Heart right ventricle (tissue), 16 donors: ENCODE data around the gene STX12. TPM values are rescaled to one million over a fixed set of nuclear protein-coding genes. Genes with fewer than 3 reads are reported as not detected.
"Not testable (repeated sequence)": the region's sequence is repeated elsewhere in the genome, so short reads cannot be mapped to it uniquely, and the experiment has no call there.

ENCODE experiments used
- ATAC-seq, 8 donors: fragments of 200-7000 bp; cut with Tn5 transposase; one replicate each; pipeline ENCODE4 v1.9.1; 2020; ENCODE audit warnings: mild to moderate bottlenecking in 8 of 8, moderate library complexity in 8 of 8, moderate number of reproducible peaks in 1 of 8
- DNase-seq, 2 donors: peaks; one replicate each; pipeline ENCODE4 v3.0.0-alpha.2; 2020
- H3K27ac ChIP-seq, 10 donors: fragments of 200-600 bp; sonication (generic) in 2 of 10; one replicate each; pipeline versions ENCODE4 v1.5.0 to v1.8.0; 2020 to 2022; ENCODE audit warnings: mild to moderate bottlenecking in 3 of 10
- H3K27me3 ChIP-seq, 7 donors: fragments of 200-600 bp; one replicate each; pipeline ENCODE4 v1.8.0; 2021 to 2022; ENCODE audit warnings: mild to moderate bottlenecking in 2 of 7
- H3K36me3 ChIP-seq, 9 donors: fragments of 200-600 bp; sonication (generic) in 1 of 9; one replicate each; pipeline versions ENCODE4 v1.5.0 to v1.8.0; 2020 to 2022; ENCODE audit warnings: mild to moderate bottlenecking in 2 of 9
- H3K4me1 ChIP-seq, 9 donors: fragments of 200-600 bp; sonication (generic) in 1 of 9; one replicate each; pipeline versions ENCODE4 v1.5.0 to v1.8.0; 2020 to 2022; ENCODE audit warnings: mild to moderate bottlenecking in 4 of 9
- H3K4me3 ChIP-seq, 10 donors: fragments of 200-600 bp; sonication (generic) in 2 of 10; one replicate each; pipeline versions ENCODE4 v1.5.0 to v1.8.0; 2020 to 2022; ENCODE audit warnings: mild to moderate bottlenecking in 7 of 10, moderate library complexity in 2 of 10
- H3K9me3 ChIP-seq, 11 donors: fragments of 200-600 bp in 10 of 11; sonication (generic) in 2 of 11; one replicate each; pipeline versions ENCODE4 v1.5.0 to v1.8.0; 2013 to 2022; ENCODE audit warnings: mild to moderate bottlenecking in 2 of 11, control low read depth in 1 of 11, moderate library complexity in 1 of 11
- CTCF ChIP-seq, 9 donors: fragments of 200-600 bp; sonication (generic) in 2 of 9; IDR thresholded peaks; one replicate each; pipeline versions ENCODE4 v1.5.0 to v1.8.0; 2021 to 2022; ENCODE audit warnings: antibody characterized with exemption in 9 of 9, mild to moderate bottlenecking in 5 of 9, moderate library complexity in 1 of 9
- WGBS, 2 donors: extraction: QIAGEN DNeasy Blood & Tissue Kit; methylation state at CpG; one replicate each; pipeline ENCODE4 v1.1.7; 2013; ENCODE audit warnings: inconsistent platforms in 1 of 2; 5-methylcytosine and 5-hydroxymethylcytosine counted together
- intact Hi-C, 10 donors: fragments of 100-400 bp; cut with DNase I; formaldehyde crosslinking; loops; one replicate each; pipeline versions ENCODE4 v1.11.1 to v1.14.2; 2022
- polyA plus RNA-seq, 2 donors: library from polyadenylated mRNA; stranded (reverse); fragments of 200-250 nt; gene quantifications; one replicate each; pipeline ENCODE4 v1.2.3, GENCODE V29; 2013
- total RNA-seq, 10 donors: library from RNA; stranded (reverse); fragmentation: NEBNext Ultra II Directional in 3 of 10; extraction: Animal tissue kit (Norgen Biotek cat#: 25700) in 3 of 10; gene quantifications; one replicate each; pipeline versions ENCODE4 v1.2.1 to v1.2.4, GENCODE V29; 2021 to 2023
- donor health status: Arrhythmogenic right ventricular cardiomyopathy.
- donor health status: ischemic (EF 13 %, LVEDD 7.1; RV severe dilation, severe dysfunction).
- donor health status: healthy with polysubstance abuse.
- donor health status: DM: no; HTN: yes; CAD: no.
- donor health status: DM: no; HTN: no; CAD: no.
- donor health status: ischemic (EF 25% LVEDD 6.9; RV normal size, moderate dysfunction).
- donor health status: ischemic (EF 25% LVEDD 5.7; RV mildly dilated, moderate dysfunction).
- donor health status: healthy.
- donor health status: DM: yes; HTN: yes; CAD: no.
- donor health status: Ischemic cardiomyopathy.
- donor health status: ischemic (EF 35%, LVEDD 5.7; RV mildly dilated, moderate dysfunction).
- donor health status: nonischemic (EF 11% LVEDD 7.7; RV severe dilation, severe dysfunction).
- donor health status: DM: yes; HTN: yes; CAD: no.
- donor health status: PGD.
- donor health status: ischemic (EF 29% LVEDD 5.4; RV normal size, mild dysfunction).
- donor health status: nonischemic (EF 23%, LVEDD 6.1; RV moderate dilation, normal function).

The STX12 gene
- total and polyA plus RNA-seq, 12 donors = 15.1 to 45.7 (median 21.2) TPM

GRCh38 chr1:27787895-27788294 is 14.9 kb downstream of the STX12 start:
- Histone ChIP-seq H3K4me1 (peaks cover 0 to 80% (median 55%) of the 10 kb centered on the region in 9 donors), H3K27me3 (no peaks in the 10 kb centered on the region), H3K9me3 (no peaks in the 10 kb centered on the region), H3K27ac (peak overlapping the region in 2 of 10 donors; percentile 32 to 54), H3K4me3 (no peak overlapping the region), H3K36me3 (peaks cover 0 to 32% (median 5%) of the 10 kb centered on the region in 9 donors)
- no peak for TF ChIP-seq CTCF (IDR thresholded peaks at IDR 0.05)
- DNase-seq = no peak
- intact Hi-C loops = loop anchor here in 2 of 10 donors (2.0 to 10.0 kb wide), 2 partner anchors 15 to 113 kb away; partner anchors contain the start of genes IFI6 (in 2 of the 2) and STX12 (in 2 of the 2)
- no peak for ATAC-seq

- intact Hi-C loops = loop anchor here in 2 of 10 donors (2.0 to 10.0 kb wide), 2 partner anchors 17 to 115 kb away; partner anchors contain the start of genes IFI6 (in 2 of the 2) and STX12 (in 2 of the 2)
- H3K27me3 ChIP-seq = no peaks in the 10 kb centered on the region
- H3K4me3 ChIP-seq = no peak overlapping the region
- ATAC-seq = peak; percentile 91 to 95 (median 93)
- H3K9me3 ChIP-seq = no peaks in the 10 kb centered on the region
- peaks cover 0 to 63% (median 47%) of the 10 kb centered on the region in 9 donors for H3K4me1 ChIP-seq
- 37 to 42% methylated on average over 4 of the region's 4 CpGs for WGBS, 2 donors
- peaks cover 0 to 49% (median 19%) of the 10 kb centered on the region in 9 donors for H3K36me3 ChIP-seq
- TF ChIP-seq CTCF (IDR thresholded peaks at IDR 0.05) = no peak
- peak overlapping the region in 9 of 10 donors; percentile 20 to 67 (median 42) for H3K27ac ChIP-seq
- DNase-seq = peak in 1 of 2 donors; percentile 66
These were observed 16.6 kb downstream of the STX12 start for GRCh38 chr1:27789540-27790041.

DNA sequence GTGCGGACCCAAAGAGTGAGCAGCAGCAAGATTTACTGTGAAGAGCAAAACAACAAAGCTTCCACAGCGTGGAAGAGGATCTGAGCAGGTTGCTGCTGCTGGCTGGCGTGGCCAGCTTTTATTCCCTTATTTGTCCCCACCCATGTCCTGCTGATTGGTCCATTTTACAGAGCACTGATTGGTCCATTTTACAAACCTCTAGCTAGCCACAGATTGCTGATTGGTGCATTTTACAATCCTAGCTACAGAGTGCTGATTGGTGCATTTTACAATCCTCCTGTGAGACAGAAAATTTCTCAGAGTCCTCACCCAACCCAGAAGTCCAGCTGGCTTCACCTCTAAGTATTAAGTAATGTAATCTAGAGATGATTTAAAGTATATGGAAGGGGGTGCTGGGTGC is 17.3 kb downstream of the STX12 start:
- H3K27me3 ChIP-seq, H3K9me3 ChIP-seq, ATAC-seq, DNase-seq, H3K4me3 ChIP-seq, intact Hi-C loops: not testable (repeated sequence)
- peak overlapping the region in 9 of 10 donors; percentile 0 to 67 (median 42) for H3K27ac ChIP-seq
- H3K4me1 ChIP-seq = peaks cover 0 to 59% (median 47%) of the 10 kb centered on the region in 9 donors
- 98 to 99% methylated on average over 3 of the region's 3 CpGs for WGBS, 2 donors
- peaks cover 0 to 56% (median 25%) of the 10 kb centered on the region in 9 donors for H3K36me3 ChIP-seq

GRCh38 chr1:27795601-27796000 is 22.6 kb downstream of the STX12 start:
- Histone ChIP-seq H3K4me3 (no peak overlapping the region), H3K27ac (no peak overlapping the region), H3K36me3 (peaks cover 0 to 95% (median 44%) of the 10 kb centered on the region in 9 donors), H3K9me3 (no peaks in the 10 kb centered on the region), H3K27me3 (no peaks in the 10 kb centered on the region), H3K4me1 (peaks cover 0 to 8% (median 3%) of the 10 kb centered on the region in 9 donors)
- intact Hi-C loops = loop anchor here in 1 of 10 donors (5.0 kb wide), 1 partner anchor 33 kb away; no protein-coding TSS in a partner anchor
- DNase-seq = no peak
- TF ChIP-seq CTCF (IDR thresholded peaks at IDR 0.05) = no peak
- ATAC-seq = no peak
- WGBS, 2 donors = 78 to 91% methylated on average over 1 of the region's 1 CpG

GRCh38 chr1:27804791-27805190 is 31.8 kb downstream of the STX12 start:
- Histone ChIP-seq H3K27ac (no peak overlapping the region), H3K9me3 (no peaks in the 10 kb centered on the region), H3K27me3 (no peaks in the 10 kb centered on the region), H3K4me3 (no peak overlapping the region), H3K4me1 (no peaks in the 10 kb centered on the region), H3K36me3 (peaks cover 0 to 98% (median 43%) of the 10 kb centered on the region in 9 donors)
- TF ChIP-seq CTCF (IDR thresholded peaks at IDR 0.05) = no peak
- 90 to 91% methylated on average over 5 of the region's 5 CpGs for WGBS, 2 donors
- DNase-seq (no peak), ATAC-seq (no peak)
- intact Hi-C loops = no loop called here
